AG04449 (cell line): Measurements from ENCODE around the gene LGR6.
"Not testable (repeated sequence)": the region's sequence is repeated elsewhere in the genome, so short reads cannot be mapped to it uniquely, and the experiment has no call there.

Experiments used
- CTCF ChIA-PET: fragments of 350-600 bp; formaldehyde crosslinking; extraction: SDS; loops from one replicate; lab custom pipeline; 2021; ENCODE audit warnings: antibody characterized with exemption; lab: Yijun Ruan, JAX
- POLR2A ChIA-PET: fragments of 400-600, 350-600 bp; formaldehyde crosslinking; extraction: SDS; loops from one replicate; lab custom pipeline; 2020; ENCODE audit warnings: antibody characterized with exemption, inconsistent platforms; lab: Yijun Ruan, JAX
- DNase-seq: peaks from one replicate; pipeline ENCODE4 v3.0.0-alpha.2; 2010; ENCODE audit warnings: low read depth, low spot score
- H3K4me3 ChIP-seq: 2 replicates; pipeline ENCODE4 v1.5.1; 2011; ENCODE audit warnings: low read depth, mild to moderate bottlenecking, control low read depth, low read length
- CTCF ChIP-seq: IDR thresholded peaks from one replicate; pipeline ENCODE4 v1.5.1; 2011; ENCODE audit warnings: mild to moderate bottlenecking, moderate library complexity, low read length, control low read depth, inconsistent platforms; ENCODE audit not compliant: insufficient read depth; ENCODE audit errors: missing control alignments

Gene LGR6

GRCh38 chr1:202251424-202252256 is 58.0 kb downstream of the LGR6 start:
- CTCF ChIA-PET = interaction anchor here (1.1 to 3.1 kb wide), 3 partner anchors 14 to 62 kb away, joined by 3 to 18 read pairs (median 4); no protein-coding TSS in a partner anchor
- DNase-seq = no peak
- H3K4me3 ChIP-seq = no peak overlapping the region
- TF ChIP-seq CTCF = no peak
- POLR2A ChIA-PET = no interaction called here

GRCh38 chr1:202252271-202252670 is 58.7 kb downstream of the LGR6 start:
- ChIA-PET CTCF (interaction anchor here (3.1 kb wide), 1 partner anchor 15 kb away, joined by 18 read pairs; no protein-coding TSS in a partner anchor), POLR2A (no interaction called here)
- no peak for TF ChIP-seq CTCF
- no peak overlapping the region for H3K4me3 ChIP-seq
- DNase-seq = no peak

GRCh38 chr1:202254454-202255252 is 61.1 kb downstream of the LGR6 start:
- POLR2A ChIA-PET = no interaction called here
- CTCF ChIA-PET = interaction anchor here (0.9 to 2.2 kb wide), 2 partner anchors 11 to 18 kb away, joined by 3 to 11 read pairs; no protein-coding TSS in a partner anchor
- DNase-seq = no peak
- TF ChIP-seq CTCF = no peak
- H3K4me3 ChIP-seq = no peak overlapping the region

GRCh38 chr1:202255343-202255742 is 61.7 kb downstream of the LGR6 start:
- ChIA-PET POLR2A (no interaction called here), CTCF (interaction anchor here (0.9 to 2.2 kb wide), 5 partner anchors 10 to 66 kb away, joined by 3 to 11 read pairs (median 3); no protein-coding TSS in a partner anchor)
- no peak for DNase-seq
- H3K4me3 ChIP-seq = no peak overlapping the region
- no peak for TF ChIP-seq CTCF

GRCh38 chr1:202259705-202260104 is 66.1 kb downstream of the LGR6 start:
- no peak overlapping the region for H3K4me3 ChIP-seq
- ChIA-PET CTCF (no interaction called here), POLR2A (no interaction called here)
- DNase-seq = no peak
- no peak for TF ChIP-seq CTCF

GRCh38 chr1:202261209-202261958 is 67.8 kb downstream of the LGR6 start:
- POLR2A ChIA-PET, CTCF ChIA-PET, DNase-seq, H3K4me3 ChIP-seq: not testable (repeated sequence)
